WTC11 (cell line): Measurements from ENCODE around the gene ABR. TPM values are rescaled to one million over a fixed set of nuclear protein-coding genes. Genes with fewer than 3 reads are reported as not detected.

ENCODE experiments used
- ATAC-seq: fragments of 200-7000 bp; cut with Tn5 transposase; 2 replicates; pipeline ENCODE4 v1.10.0; 2021; ENCODE audit warnings: mild to moderate bottlenecking, moderate library complexity
- CTCF ChIA-PET: fragments of 300-600 bp; sonication (Branson Sonifier 250); formaldehyde crosslinking; loops from one replicate; lab custom pipeline; 2021; ENCODE audit warnings: antibody characterized with exemption; lab: Charles Lee
- POLR2A ChIA-PET: fragments of 350-600 bp; sonication (Branson Sonifier 250); formaldehyde crosslinking; loops from one replicate; lab custom pipeline; 2021; ENCODE audit warnings: antibody characterized with exemption; lab: Charles Lee
- DNase-seq: peaks from one replicate; pipeline ENCODE4 v3.0.0; 2021; ENCODE audit warnings: low spot score
- H3K27ac Mint-ChIP-seq: 2 replicates; pipeline ENCODE4 v1.8.0; 2021; ENCODE audit warnings: mixed read lengths
- H3K27me3 Mint-ChIP-seq: 2 replicates; pipeline ENCODE4 v1.8.0; 2021; ENCODE audit warnings: low read depth, mild to moderate bottlenecking, moderate library complexity, mixed read lengths
- H3K36me3 Mint-ChIP-seq: 2 replicates; pipeline ENCODE4 v1.8.0; 2021; ENCODE audit warnings: mixed read lengths
- H3K4me1 Mint-ChIP-seq: 2 replicates; pipeline ENCODE4 v1.8.0; 2022; ENCODE audit warnings: mixed read lengths
- H3K4me3 Mint-ChIP-seq: 2 replicates; pipeline ENCODE4 v1.8.0; 2021; ENCODE audit warnings: mild to moderate bottlenecking, moderate library complexity, mixed read lengths
- H3K9me3 Mint-ChIP-seq: 2 replicates; pipeline ENCODE4 v1.8.0; 2021; ENCODE audit warnings: mixed read lengths
- ATF3 ChIP-seq: sonication (generic); formaldehyde crosslinking; conservative IDR thresholded peaks from 2 replicates; pipeline ENCODE4 v1.8.1; 2022; ENCODE audit warnings: mild to moderate bottlenecking, missing genetic modification reagents
- CDX4 ChIP-seq: fragments of 250-450 bp; sonication (Bioruptor Pico); IDR thresholded peaks from 2 replicates; pipeline ENCODE4 v1.9.0; 2021; ENCODE audit warnings: moderate library complexity, mild to moderate bottlenecking, inconsistent platforms, borderline replicate concordance
- CREB1 ChIP-seq: sonication (generic); formaldehyde crosslinking; IDR thresholded peaks from 2 replicates; pipeline ENCODE4 v1.8.0; 2023; ENCODE audit warnings: mild to moderate bottlenecking, missing genetic modification reagents
- CREM ChIP-seq: sonication (generic); formaldehyde crosslinking; IDR thresholded peaks from 2 replicates; pipeline ENCODE4 v1.8.1; 2022; ENCODE audit warnings: mild to moderate bottlenecking, missing genetic modification reagents, moderate library complexity
- ETV6 ChIP-seq: sonication (generic); formaldehyde crosslinking; IDR thresholded peaks from 2 replicates; pipeline ENCODE4 v1.8.1; 2022; ENCODE audit warnings: mild to moderate bottlenecking, missing genetic modification reagents
- GTF2I ChIP-seq: fragments of 250-450 bp; sonication (Bioruptor Pico); conservative IDR thresholded peaks from 2 replicates; pipeline ENCODE4 v1.4.0; 2021; ENCODE audit warnings: mild to moderate bottlenecking
- MYBL2 ChIP-seq: sonication (generic); formaldehyde crosslinking; IDR thresholded peaks from 2 replicates; pipeline ENCODE4 v1.8.1; 2023; ENCODE audit warnings: mild to moderate bottlenecking, moderate library complexity, missing genetic modification reagents
- NFYB ChIP-seq: sonication (generic); formaldehyde crosslinking; conservative IDR thresholded peaks from 2 replicates; pipeline ENCODE4 v1.8.0; 2022; ENCODE audit warnings: low read depth, missing genetic modification reagents
- NR2C2 ChIP-seq: sonication (generic); formaldehyde crosslinking; IDR thresholded peaks from 2 replicates; pipeline ENCODE4 v1.8.0; 2022; ENCODE audit warnings: mild to moderate bottlenecking, missing genetic modification reagents
- PRRX2 ChIP-seq: fragments of 250-450 bp; sonication (Bioruptor Pico); IDR thresholded peaks from 2 replicates; pipeline ENCODE4 v1.8.0; 2021; ENCODE audit warnings: mild to moderate bottlenecking
- TEAD1 ChIP-seq: sonication (generic); formaldehyde crosslinking; IDR thresholded peaks from 2 replicates; pipeline ENCODE4 v1.8.0; 2022; ENCODE audit warnings: mild to moderate bottlenecking, missing genetic modification reagents
- ZNF232 ChIP-seq: sonication (generic); formaldehyde crosslinking; IDR thresholded peaks from 2 replicates; pipeline ENCODE4 v1.8.0; 2022; ENCODE audit warnings: mild to moderate bottlenecking, missing genetic modification reagents
- ZNF396 ChIP-seq: fragments of 250-450 bp; sonication (Bioruptor Pico); IDR thresholded peaks from 2 replicates; pipeline ENCODE4 v1.8.0; 2021; ENCODE audit warnings: mild to moderate bottlenecking, moderate library complexity, borderline replicate concordance
- ZNF416 ChIP-seq: fragments of 250-450 bp; sonication (Bioruptor Pico); IDR thresholded peaks from 2 replicates; pipeline ENCODE4 v1.9.0; 2021; ENCODE audit warnings: mild to moderate bottlenecking, inconsistent platforms
- ZNF423 ChIP-seq: fragments of 250-450 bp; sonication (Bioruptor Pico); IDR thresholded peaks from 2 replicates; pipeline ENCODE4 v2.1.2; 2022; ENCODE audit warnings: mild to moderate bottlenecking, moderate library complexity
- ZNF671 ChIP-seq: fragments of 250-450 bp; sonication (Bioruptor Pico); IDR thresholded peaks from 2 replicates; pipeline ENCODE4 v1.8.0; 2021; ENCODE audit warnings: mild to moderate bottlenecking
- total RNA-seq: library from RNA; stranded (reverse); gene quantifications from 3 replicates; pipeline ENCODE4 v1.2.3, GENCODE V29; 2021
- TF ChIP-seq, protein P1 (sequence below): fragments of 250-450 bp; sonication (Bioruptor Pico); IDR thresholded peaks from 2 replicates; pipeline ENCODE4 v1.9.0; 2021; ENCODE audit warnings: mild to moderate bottlenecking, borderline replicate concordance
- TF ChIP-seq, protein P2 (sequence below): sonication (generic); formaldehyde crosslinking; IDR thresholded peaks from 2 replicates; pipeline ENCODE4 v1.8.0; 2023; ENCODE audit warnings: mild to moderate bottlenecking, missing genetic modification reagents
- TF ChIP-seq, protein P3 (sequence below): fragments of 200-600 bp; IDR thresholded peaks from 2 replicates; pipeline ENCODE4 v1.8.0; 2022; ENCODE audit warnings: antibody characterized with exemption
- TF ChIP-seq, protein P4 (sequence below): sonication (generic); formaldehyde crosslinking; IDR thresholded peaks from 2 replicates; pipeline ENCODE4 v1.8.0; 2022; ENCODE audit warnings: missing genetic modification reagents

The ABR gene
- total RNA-seq, 1 experiment from 2014 or later = 38.0 TPM

GRCh38 chr17:970364-970763, 209.4 kb downstream of the ABR start (continued):
- TF ChIP-seq ZNF396 (CRISPR knock-in tag) (no peak), ATF3 (CRISPR knock-in tag) (no peak), ZNF671 (CRISPR knock-in tag) (no peak), NR2C2 (CRISPR knock-in tag) (no peak), CREM (no peak), ZNF232 (no peak), MYBL2 (CRISPR knock-in tag) (no peak), PRRX2 (CRISPR knock-in tag) (no peak), TEAD1 (no peak)
- TF ChIP-seq, protein P1, sequence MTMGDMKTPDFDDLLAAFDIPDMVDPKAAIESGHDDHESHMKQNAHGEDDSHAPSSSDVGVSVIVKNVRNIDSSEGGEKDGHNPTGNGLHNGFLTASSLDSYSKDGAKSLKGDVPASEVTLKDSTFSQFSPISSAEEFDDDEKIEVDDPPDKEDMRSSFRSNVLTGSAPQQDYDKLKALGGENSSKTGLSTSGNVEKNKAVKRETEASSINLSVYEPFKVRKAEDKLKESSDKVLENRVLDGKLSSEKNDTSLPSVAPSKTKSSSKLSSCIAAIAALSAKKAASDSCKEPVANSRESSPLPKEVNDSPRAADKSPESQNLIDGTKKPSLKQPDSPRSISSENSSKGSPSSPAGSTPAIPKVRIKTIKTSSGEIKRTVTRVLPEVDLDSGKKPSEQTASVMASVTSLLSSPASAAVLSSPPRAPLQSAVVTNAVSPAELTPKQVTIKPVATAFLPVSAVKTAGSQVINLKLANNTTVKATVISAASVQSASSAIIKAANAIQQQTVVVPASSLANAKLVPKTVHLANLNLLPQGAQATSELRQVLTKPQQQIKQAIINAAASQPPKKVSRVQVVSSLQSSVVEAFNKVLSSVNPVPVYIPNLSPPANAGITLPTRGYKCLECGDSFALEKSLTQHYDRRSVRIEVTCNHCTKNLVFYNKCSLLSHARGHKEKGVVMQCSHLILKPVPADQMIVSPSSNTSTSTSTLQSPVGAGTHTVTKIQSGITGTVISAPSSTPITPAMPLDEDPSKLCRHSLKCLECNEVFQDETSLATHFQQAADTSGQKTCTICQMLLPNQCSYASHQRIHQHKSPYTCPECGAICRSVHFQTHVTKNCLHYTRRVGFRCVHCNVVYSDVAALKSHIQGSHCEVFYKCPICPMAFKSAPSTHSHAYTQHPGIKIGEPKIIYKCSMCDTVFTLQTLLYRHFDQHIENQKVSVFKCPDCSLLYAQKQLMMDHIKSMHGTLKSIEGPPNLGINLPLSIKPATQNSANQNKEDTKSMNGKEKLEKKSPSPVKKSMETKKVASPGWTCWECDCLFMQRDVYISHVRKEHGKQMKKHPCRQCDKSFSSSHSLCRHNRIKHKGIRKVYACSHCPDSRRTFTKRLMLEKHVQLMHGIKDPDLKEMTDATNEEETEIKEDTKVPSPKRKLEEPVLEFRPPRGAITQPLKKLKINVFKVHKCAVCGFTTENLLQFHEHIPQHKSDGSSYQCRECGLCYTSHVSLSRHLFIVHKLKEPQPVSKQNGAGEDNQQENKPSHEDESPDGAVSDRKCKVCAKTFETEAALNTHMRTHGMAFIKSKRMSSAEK (CRISPR knock-in tag) = no peak
- TF ChIP-seq, all 79 proteins: peak for 0

DNA sequence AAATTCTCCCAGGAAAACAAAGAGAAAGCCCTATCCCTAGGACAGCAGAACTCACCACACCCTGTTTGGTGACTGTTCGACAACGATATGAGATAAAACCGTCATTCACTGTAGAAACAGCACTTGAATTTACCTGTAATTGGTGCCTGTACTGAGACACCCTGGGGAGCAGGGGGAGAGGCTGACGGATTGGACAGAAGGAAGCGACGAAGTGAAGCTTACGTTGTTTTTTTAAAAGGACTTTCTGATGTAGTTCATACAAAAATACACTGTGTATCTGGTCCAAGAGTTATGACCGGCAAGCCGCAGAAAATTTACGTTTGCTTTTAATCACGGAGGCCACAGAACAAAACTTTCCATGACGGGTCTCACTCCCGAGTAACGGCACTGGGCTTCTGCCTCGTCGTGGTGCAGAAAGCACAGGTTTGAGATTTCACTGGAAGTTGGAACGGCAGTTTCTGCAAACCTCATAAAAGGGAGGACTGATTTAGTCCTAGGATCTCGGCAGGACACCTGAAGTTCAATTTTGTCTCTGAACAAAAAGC, 209.9 kb downstream of the ABR start:
- Mint-ChIP-seq H3K36me3 (peaks cover 16% of the 10 kb centered on the region), H3K4me1 (peaks cover 79% of the 10 kb centered on the region), H3K4me3 (peak overlapping the region; percentile 15), H3K9me3 (peaks cover 8% of the 10 kb centered on the region), H3K27ac (peak overlapping the region; percentile 90), H3K27me3 (no peaks in the 10 kb centered on the region)
- ChIA-PET CTCF (interaction anchor here (1.6 kb wide), 1 partner anchor 11 kb away, joined by 3 read pairs; no protein-coding TSS in a partner anchor), POLR2A (interaction anchor here (1.6 kb wide), 1 partner anchor 10 kb away, joined by 4 read pairs; the partner anchor contains the start of gene NXN)
- ATAC-seq (no peak; the same call in 1 of the 2 replicates), DNase-seq (no peak)
- TF ChIP-seq CREB1 (CRISPR knock-in tag) (no peak), NFYB (CRISPR knock-in tag) (no peak), ETV6 (CRISPR knock-in tag) (no peak), PRRX2 (CRISPR knock-in tag) (no peak), MYBL2 (CRISPR knock-in tag) (no peak), GTF2I (CRISPR knock-in tag) (no peak), CDX4 (CRISPR knock-in tag) (no peak), ZNF423 (CRISPR knock-in tag) (no peak), ZNF416 (CRISPR knock-in tag) (no peak)
- TF ChIP-seq, protein P2, sequence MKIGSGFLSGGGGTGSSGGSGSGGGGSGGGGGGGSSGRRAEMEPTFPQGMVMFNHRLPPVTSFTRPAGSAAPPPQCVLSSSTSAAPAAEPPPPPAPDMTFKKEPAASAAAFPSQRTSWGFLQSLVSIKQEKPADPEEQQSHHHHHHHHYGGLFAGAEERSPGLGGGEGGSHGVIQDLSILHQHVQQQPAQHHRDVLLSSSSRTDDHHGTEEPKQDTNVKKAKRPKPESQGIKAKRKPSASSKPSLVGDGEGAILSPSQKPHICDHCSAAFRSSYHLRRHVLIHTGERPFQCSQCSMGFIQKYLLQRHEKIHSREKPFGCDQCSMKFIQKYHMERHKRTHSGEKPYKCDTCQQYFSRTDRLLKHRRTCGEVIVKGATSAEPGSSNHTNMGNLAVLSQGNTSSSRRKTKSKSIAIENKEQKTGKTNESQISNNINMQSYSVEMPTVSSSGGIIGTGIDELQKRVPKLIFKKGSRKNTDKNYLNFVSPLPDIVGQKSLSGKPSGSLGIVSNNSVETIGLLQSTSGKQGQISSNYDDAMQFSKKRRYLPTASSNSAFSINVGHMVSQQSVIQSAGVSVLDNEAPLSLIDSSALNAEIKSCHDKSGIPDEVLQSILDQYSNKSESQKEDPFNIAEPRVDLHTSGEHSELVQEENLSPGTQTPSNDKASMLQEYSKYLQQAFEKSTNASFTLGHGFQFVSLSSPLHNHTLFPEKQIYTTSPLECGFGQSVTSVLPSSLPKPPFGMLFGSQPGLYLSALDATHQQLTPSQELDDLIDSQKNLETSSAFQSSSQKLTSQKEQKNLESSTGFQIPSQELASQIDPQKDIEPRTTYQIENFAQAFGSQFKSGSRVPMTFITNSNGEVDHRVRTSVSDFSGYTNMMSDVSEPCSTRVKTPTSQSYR (CRISPR knock-in tag) = no peak
- TF ChIP-seq, protein P3, sequence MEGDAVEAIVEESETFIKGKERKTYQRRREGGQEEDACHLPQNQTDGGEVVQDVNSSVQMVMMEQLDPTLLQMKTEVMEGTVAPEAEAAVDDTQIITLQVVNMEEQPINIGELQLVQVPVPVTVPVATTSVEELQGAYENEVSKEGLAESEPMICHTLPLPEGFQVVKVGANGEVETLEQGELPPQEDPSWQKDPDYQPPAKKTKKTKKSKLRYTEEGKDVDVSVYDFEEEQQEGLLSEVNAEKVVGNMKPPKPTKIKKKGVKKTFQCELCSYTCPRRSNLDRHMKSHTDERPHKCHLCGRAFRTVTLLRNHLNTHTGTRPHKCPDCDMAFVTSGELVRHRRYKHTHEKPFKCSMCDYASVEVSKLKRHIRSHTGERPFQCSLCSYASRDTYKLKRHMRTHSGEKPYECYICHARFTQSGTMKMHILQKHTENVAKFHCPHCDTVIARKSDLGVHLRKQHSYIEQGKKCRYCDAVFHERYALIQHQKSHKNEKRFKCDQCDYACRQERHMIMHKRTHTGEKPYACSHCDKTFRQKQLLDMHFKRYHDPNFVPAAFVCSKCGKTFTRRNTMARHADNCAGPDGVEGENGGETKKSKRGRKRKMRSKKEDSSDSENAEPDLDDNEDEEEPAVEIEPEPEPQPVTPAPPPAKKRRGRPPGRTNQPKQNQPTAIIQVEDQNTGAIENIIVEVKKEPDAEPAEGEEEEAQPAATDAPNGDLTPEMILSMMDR = no peak
- TF ChIP-seq, protein P4, sequence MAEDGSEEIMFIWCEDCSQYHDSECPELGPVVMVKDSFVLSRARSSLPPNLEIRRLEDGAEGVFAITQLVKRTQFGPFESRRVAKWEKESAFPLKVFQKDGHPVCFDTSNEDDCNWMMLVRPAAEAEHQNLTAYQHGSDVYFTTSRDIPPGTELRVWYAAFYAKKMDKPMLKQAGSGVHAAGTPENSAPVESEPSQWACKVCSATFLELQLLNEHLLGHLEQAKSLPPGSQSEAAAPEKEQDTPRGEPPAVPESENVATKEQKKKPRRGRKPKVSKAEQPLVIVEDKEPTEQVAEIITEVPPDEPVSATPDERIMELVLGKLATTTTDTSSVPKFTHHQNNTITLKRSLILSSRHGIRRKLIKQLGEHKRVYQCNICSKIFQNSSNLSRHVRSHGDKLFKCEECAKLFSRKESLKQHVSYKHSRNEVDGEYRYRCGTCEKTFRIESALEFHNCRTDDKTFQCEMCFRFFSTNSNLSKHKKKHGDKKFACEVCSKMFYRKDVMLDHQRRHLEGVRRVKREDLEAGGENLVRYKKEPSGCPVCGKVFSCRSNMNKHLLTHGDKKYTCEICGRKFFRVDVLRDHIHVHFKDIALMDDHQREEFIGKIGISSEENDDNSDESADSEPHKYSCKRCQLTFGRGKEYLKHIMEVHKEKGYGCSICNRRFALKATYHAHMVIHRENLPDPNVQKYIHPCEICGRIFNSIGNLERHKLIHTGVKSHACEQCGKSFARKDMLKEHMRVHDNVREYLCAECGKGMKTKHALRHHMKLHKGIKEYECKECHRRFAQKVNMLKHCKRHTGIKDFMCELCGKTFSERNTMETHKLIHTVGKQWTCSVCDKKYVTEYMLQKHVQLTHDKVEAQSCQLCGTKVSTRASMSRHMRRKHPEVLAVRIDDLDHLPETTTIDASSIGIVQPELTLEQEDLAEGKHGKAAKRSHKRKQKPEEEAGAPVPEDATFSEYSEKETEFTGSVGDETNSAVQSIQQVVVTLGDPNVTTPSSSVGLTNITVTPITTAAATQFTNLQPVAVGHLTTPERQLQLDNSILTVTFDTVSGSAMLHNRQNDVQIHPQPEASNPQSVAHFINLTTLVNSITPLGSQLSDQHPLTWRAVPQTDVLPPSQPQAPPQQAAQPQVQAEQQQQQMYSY (CRISPR knock-in tag) = no peak
